Measurements from ENCODE around the gene PDXK. TPM values are rescaled to one million over a fixed set of nuclear protein-coding genes. Genes with fewer than 3 reads are reported as not detected.
A peak's percentile ranks its signal among the peaks of the same experiment; 100 is the strongest.

Gene PDXK
- total and polyA plus RNA-seq, 2 of the 13 experiments (the other 11 are each of a cell fraction or from before 2014, with no cell fraction given), result 114 to 184 TPM

DNA sequence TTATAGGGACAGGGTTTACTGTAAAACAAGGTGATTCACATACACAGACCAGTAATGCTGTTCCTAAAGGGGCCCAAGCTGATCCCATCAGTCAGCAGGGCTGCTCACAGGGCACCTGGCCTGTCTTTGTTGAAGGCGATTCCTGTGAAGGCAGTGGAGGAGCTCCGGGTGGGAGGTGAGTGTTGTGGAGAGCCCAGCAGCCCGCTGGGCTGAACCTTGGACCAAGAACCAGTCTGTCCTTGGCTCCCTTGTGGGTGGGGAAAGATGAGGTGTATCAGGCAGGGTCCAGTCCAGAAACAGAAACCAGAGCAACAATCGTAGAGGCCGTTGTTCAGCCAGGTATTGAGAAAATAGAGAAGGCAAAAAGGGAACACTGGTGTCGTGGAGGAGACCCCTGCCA, 12.5 kb downstream of the PDXK start (continued):
- TF ChIP-seq ZFP1 (CRISPR knock-in tag; IDR thresholded peaks at IDR 0.05) (no peak), IRF1 (CRISPR knock-in tag; IDR thresholded peaks at IDR 0.05; ENCODE audit: low read depth) (no peak), POLR2G (IDR thresholded peaks at IDR 0.05; ENCODE audit: low read depth, low read length) (no peak), SAFB2 (CRISPR knock-in tag; IDR thresholded peaks at IDR 0.05; ENCODE audit: borderline replicate concordance, low read depth) (no peak), MATR3 (CRISPR knock-in tag; IDR thresholded peaks at IDR 0.05) (no peak), ZNF770 (CRISPR knock-in tag; IDR thresholded peaks at IDR 0.05) (peak; percentile 49; the same call in 1 of the 2 replicates), ZFP36L1 (CRISPR knock-in tag; IDR thresholded peaks at IDR 0.05) (no peak), FIP1L1 (IDR thresholded peaks at IDR 0.05; ENCODE audit: borderline replicate concordance, insufficient read depth, low read depth, low read length) (no peak), ZNF614 (CRISPR knock-in tag; IDR thresholded peaks at IDR 0.05; ENCODE audit: borderline replicate concordance) (no peak), POLR2AphosphoS2 (IDR thresholded peaks at IDR 0.05; ENCODE audit: low read depth, low read length) (no peak), PRDM4 (CRISPR knock-in tag; IDR thresholded peaks at IDR 0.05; ENCODE audit: borderline replicate concordance) (no peak), MXI1 (IDR thresholded peaks at IDR 0.05; ENCODE audit: borderline replicate concordance, low read depth, low read length) (peak; percentile 65; the same call in 1 of the 3 replicates), ZNF713 (CRISPR knock-in tag; IDR thresholded peaks at IDR 0.05) (no peak), ZNF883 (CRISPR knock-in tag; IDR thresholded peaks at IDR 0.05; ENCODE audit: not compliant biosample characterization) (no peak), MBNL3 (CRISPR knock-in tag; conservative IDR thresholded peaks at IDR 0.05) (no peak), TP53 (CRISPR knock-in tag; conservative IDR thresholded peaks at IDR 0.05) (no peak), HOXD1 (CRISPR knock-in tag; IDR thresholded peaks at IDR 0.05) (no peak), RNF2 (conservative IDR thresholded peaks at IDR 0.05; ENCODE audit: low read depth) (no peak)
- TF ChIP-seq, protein P1, sequence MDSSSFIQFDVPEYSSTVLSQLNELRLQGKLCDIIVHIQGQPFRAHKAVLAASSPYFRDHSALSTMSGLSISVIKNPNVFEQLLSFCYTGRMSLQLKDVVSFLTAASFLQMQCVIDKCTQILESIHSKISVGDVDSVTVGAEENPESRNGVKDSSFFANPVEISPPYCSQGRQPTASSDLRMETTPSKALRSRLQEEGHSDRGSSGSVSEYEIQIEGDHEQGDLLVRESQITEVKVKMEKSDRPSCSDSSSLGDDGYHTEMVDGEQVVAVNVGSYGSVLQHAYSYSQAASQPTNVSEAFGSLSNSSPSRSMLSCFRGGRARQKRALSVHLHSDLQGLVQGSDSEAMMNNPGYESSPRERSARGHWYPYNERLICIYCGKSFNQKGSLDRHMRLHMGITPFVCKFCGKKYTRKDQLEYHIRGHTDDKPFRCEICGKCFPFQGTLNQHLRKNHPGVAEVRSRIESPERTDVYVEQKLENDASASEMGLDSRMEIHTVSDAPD (CRISPR knock-in tag; IDR thresholded peaks at IDR 0.05), result no peak
- TF ChIP-seq, protein P2, sequence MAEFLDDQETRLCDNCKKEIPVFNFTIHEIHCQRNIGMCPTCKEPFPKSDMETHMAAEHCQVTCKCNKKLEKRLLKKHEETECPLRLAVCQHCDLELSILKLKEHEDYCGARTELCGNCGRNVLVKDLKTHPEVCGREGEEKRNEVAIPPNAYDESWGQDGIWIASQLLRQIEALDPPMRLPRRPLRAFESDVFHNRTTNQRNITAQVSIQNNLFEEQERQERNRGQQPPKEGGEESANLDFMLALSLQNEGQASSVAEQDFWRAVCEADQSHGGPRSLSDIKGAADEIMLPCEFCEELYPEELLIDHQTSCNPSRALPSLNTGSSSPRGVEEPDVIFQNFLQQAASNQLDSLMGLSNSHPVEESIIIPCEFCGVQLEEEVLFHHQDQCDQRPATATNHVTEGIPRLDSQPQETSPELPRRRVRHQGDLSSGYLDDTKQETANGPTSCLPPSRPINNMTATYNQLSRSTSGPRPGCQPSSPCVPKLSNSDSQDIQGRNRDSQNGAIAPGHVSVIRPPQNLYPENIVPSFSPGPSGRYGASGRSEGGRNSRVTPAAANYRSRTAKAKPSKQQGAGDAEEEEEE (CRISPR knock-in tag; IDR thresholded peaks at IDR 0.05; ENCODE audit: borderline replicate concordance), result no peak
- TF ChIP-seq, protein P3, sequence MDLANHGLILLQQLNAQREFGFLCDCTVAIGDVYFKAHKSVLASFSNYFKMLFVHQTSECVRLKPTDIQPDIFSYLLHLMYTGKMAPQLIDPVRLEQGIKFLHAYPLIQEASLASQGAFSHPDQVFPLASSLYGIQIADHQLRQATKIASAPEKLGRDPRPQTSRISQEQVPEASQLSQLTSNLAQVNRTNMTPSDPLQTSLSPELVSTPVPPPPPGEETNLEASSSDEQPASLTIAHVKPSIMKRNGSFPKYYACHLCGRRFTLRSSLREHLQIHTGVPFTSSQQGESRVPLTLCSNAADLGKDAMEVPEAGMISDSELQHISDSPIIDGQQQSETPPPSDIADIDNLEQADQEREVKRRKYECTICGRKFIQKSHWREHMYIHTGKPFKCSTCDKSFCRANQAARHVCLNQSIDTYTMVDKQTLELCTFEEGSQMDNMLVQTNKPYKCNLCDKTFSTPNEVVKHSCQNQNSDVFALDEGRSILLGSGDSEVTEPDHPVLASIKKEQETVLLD (CRISPR knock-in tag; IDR thresholded peaks at IDR 0.05; ENCODE audit: low read depth), result no peak

Data from HepG2 (cell line).